ENCODE measurements around the gene GNG7.

- TF ChIP-seq CTCF (conservative IDR thresholded peaks at IDR 0.05; ENCODE audit: low read length) (no peak), EZH2phosphoT487 (IDR thresholded peaks at IDR 0.05; ENCODE audit: borderline replicate concordance) (no peak)
These were observed 206.7 kb downstream of the GNG7 start for GRCh38 chr19:2495651-2496316.
